ENCODE measurements around the gene LGALS9. TPM values are rescaled to one million over a fixed set of nuclear protein-coding genes. Genes with fewer than 3 reads are reported as not detected.
"Not testable (repeated sequence)": the region's sequence is repeated elsewhere in the genome, so short reads cannot be mapped to it uniquely, and the experiment has no call there.

Gene LGALS9
- total RNA-seq, 1 donor from 2014 or later, result 12.0 TPM

DNA sequence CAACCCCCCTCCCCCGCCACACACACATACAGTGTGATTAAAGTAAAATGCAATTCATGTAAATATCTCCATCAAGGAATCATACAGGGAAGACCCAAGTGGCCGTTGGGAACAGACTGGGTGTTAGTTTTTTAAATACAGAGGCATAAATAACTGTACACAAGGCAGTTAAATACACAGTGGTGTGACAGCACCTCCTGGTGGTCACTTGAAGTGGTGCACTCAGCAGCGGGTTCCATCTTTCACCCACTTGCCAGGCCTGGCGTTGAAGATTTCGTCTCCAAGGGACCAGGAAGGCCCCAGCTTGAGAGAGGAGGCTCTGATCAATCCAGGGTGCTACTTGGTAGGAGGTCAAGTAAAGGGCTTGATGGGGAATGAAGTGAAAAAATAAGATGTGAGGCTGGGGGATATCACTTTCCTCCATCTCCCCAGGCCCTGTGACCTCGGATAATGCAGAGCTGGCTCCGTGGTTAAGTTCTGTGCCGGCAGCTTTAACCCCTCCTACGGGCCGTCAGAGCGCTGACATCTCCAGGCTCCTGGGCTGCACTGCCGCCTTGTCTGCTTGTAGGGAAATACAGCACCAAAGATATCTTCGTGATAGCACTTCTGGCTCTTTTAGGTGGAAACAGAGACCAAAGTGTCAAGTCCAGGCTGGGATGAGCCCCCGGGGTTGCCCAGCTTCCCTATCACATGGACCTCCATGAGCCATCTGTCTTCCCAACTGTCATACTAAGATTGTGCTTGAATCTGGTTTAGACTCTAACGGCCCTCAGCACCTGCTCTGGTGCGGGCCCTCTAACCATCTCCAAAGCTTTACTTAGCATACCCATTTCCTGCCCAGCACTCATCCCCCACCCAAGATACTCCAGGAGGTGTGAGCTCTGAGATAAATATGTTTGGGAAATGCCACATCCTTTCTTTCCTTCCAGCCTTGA is 20.7 kb downstream of the LGALS9 start:
- peak; percentile 59 for DNase-seq (ENCODE audit: low spot score)

DNA sequence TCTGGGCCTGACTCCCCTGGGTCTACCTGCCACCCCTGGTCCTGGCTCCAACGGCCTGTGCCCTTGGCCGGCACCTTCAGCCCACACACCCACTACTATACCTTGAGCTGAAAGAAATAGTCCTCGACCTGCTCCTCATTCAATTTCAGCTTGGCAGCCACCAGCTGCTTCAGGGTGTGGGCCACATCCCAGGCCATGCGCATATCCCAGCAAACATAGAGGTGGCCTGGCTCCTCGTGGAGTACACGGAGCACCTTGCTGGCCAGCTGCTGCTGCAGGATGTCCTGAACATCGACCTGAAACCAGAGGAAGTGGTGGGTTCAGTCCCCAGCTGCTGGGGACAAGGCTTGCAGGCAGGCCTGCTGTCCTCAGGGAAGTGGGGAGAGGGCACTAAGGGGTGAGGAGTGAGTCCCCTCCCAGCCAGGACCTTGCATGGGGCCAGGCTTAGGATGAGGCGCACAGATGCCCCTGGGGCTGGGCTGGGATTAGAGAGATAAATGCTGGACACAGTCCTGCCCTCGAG is 22.5 kb downstream of the LGALS9 start:
- DNase-seq (ENCODE audit: low spot score); ATAC-seq: not testable (repeated sequence)

More for the DNA sequence above, 20.7 kb downstream of the LGALS9 start:
- ATAC-seq, result peak; percentile 73

DNA sequence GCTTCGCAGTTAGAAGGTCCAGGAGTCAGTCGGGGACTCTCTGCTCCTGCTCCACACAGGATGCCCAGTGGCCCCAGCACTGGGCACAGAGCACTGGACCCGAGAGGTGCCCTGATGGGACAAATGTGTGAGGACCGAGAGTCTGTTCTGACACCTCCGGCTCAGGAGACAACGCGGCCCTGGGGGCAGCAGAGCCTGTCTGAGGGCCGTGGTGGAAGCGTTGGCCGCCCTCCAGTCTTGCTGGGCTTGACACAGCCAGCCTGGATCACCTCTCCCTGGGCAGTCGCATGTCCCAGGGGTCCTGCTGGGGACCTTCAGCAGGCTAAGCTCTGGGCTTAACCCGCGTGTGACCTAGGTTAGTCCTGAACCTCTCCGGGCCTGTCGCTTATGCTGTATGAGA is 23.1 kb downstream of the LGALS9 start:
- DNase-seq (ENCODE audit: low spot score) (no peak), ATAC-seq (no peak)

DNA sequence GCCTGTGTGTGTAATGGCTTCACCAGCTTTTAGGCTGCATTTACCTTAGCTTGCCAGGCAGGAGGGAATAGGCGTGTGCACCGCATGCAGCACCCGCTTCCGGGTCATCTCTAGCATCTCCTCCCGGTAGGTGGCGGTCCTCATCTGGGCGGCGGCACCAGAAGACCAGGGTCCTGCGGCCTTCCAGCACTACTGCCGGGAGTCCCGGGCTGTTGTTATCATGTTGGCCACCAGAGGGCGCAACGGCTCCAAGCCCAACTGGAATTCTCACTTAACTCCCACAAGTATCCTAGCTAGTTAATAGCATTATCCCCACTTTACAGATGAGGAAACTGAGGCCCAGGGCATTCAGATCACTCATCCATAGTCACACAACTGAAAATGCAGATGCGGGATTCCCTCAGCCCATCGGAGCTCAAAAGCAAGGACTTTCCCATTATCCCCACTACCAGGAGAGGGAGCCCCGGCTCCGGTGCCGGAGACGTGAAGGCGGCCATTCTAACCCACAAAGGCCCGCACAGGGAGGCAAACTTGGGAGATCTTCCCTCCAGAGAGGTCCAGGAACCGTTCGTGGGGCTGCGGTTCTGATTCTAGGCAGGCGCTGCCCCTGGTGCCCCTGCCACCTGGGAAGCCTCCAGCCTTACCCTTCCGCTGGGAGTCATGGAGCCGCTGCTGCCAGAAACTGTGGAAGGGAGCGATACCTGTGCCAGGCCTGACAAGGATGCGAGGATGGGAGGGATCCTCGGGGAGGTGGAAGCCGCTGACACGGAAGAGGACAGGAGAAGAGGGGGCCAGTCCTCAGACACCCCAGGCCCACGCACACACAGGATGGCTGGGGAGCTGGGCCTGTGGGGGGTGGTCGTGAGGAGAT is 23.9 kb downstream of the LGALS9 start:
- DNase-seq (ENCODE audit: low spot score) (peak; percentile 70), ATAC-seq (peak; percentile 85)

DNA sequence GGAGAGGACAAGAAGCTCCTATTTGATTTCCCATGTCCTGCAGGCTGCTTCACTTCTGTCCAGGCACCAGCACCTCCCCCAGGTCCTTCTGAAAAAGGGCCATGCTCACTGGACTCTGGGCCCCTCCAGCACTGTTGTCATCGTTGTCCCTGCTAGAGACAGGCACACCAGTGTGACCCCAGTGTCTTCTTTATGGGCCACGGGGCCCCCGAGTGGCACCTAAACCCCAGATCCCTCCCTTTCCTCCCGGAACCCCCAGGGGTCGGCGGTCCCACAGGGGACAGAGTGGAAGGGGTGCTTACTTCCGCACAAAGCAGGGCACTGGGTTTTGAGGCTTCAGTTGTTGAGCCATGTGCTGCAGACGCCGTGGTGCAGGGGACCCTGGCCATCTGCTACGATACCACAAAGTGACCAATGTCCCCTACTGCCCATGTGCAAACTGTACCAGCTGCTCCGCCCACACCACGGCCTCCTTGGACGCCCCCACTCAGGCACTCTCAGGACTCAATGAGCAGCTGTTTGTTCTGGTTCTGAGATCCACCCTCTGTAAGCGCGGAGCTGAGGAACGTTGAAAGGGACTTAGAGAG is 24.6 kb downstream of the LGALS9 start:
- DNase-seq (ENCODE audit: low spot score); ATAC-seq: not testable (repeated sequence)

DNA sequence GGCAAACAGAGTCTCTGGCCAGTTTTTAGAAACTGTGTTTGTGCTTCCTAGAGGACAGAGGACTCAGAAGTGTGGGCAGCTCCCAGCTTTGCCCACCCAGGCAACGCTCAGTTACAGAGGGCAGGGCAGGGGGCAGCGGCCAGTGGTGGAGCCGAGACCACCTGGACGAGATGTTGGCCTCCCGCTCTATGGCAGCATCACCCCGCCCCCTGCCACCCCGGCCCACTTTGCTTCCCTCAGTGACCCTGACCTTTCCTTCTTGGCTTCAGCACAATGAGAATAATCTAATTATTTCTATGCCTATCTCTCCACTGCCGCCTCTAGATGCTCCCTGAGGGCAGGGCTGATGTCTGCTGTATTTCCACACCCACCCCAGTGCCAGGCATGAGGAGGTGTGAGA is 25.6 kb downstream of the LGALS9 start:
- not testable (repeated sequence) for ATAC-seq; DNase-seq (ENCODE audit: low spot score)

DNA sequence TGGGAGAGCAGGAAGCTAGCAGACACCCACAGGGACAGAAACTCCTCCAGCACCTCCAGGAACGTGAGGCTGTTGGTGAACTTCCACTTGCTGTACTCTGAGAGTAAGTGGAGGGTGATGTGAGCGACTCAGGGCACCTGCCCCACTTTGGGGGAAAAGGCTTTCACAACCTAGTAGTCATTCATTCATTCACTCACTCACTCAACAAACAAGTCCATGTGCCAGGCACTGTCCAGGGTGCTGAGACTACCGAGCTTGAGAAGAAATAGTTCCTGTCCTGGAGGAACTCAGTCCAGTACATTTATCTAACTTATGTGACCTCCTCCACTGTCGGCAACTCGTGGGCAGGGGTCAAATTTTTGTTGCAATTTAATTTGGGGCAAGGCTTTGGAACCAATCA is 26.6 kb downstream of the LGALS9 start:
- DNase-seq (ENCODE audit: low spot score) (no peak), ATAC-seq (no peak)

DNA sequence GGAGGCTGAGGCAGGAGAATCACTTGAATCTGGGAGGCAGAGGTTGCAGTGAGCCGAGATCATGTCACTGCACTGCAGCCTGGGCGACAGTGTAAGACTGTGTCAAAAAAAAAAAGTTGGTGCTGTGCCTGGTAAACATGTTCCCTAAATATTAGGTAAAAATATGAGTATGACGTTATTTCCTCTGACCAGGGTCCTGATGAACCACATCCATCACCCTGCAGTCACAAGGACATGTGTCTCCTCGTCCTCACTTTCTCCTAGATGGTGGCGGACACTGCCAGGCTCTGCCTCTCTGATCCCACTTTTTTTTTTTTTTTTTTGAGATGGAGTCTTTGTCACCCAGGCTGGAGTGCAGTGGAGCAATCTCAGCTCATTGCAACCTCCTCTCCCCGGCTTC is 28.7 kb downstream of the LGALS9 start:
- DNase-seq (ENCODE audit: low spot score), result no peak

DNA sequence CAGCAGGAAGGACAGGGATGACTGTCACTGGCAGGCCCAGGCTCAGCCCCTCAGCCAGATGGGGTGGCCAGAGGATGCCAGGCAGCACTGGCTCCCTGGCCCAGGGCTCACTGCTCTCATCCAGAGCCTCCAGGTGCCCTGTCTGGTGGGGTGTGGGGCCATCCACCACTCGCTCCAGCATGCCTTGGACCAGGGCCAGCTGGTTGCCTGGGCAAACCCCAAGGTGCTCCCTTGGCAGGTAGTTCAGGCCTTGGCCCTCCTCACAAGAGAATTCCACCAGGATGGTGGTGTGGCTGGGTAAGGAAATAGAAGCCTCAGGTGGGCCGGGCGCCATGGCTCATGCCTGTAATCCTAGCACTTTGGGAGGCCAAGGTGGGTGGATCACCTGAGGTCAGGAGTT is 29.4 kb downstream of the LGALS9 start:
- ATAC-seq (no peak), DNase-seq (ENCODE audit: low spot score) (no peak)

More for the DNA sequence above, 28.7 kb downstream of the LGALS9 start:
- no peak for ATAC-seq

DNA sequence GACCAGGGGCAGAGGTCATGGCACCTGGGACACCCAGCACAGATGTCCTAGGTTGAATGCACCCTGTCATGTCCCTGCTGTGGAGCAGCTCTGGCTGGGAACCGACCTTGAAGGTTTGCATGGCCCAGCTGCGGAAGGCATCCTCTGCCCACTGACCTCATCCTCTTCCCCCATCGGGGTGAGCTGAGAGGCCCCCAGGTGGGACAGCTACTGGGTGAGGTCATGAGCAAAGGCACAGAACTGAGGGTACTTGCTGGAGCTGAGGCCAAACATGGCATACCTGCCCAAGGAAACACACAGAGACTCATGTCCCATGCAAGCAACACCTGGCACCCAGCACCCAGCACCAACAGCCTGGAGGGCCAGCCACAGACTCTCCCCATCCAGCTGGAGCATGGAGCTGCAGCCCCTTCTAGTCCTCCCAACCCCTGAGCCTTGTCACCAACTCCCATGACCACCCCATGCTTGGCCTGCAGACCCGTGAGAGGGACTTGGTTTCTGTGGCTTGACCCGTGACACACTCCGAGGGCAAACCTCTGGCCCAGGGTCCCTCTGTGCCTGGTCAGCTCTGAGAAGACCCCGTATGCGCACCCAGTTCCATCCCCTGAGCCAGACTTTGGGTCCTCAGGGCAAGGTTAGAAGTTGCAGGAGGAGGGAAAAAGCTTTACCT is 33.1 kb downstream of the LGALS9 start:
- DNase-seq (ENCODE audit: low spot score) (no peak), ATAC-seq (no peak)

DNA sequence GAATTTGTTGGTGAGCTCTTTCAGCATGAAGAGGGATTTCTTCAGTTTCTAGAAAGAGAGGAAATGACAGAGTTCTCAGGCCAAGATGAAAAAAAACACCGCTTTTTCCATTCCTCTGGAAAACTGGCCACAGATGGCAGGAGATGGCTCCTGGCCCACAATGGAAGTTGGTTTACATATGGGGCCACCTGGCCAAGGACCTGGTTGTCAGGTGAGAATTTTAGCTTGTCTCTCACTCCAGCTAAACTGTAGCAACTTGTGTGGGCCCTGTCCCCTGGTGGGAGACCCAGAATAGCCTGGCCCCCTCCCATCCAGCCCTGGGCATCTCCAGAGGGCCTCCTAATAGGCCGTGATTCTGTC is 33.6 kb downstream of the LGALS9 start:
- DNase-seq (ENCODE audit: low spot score), result no peak
- no peak for ATAC-seq

DNA sequence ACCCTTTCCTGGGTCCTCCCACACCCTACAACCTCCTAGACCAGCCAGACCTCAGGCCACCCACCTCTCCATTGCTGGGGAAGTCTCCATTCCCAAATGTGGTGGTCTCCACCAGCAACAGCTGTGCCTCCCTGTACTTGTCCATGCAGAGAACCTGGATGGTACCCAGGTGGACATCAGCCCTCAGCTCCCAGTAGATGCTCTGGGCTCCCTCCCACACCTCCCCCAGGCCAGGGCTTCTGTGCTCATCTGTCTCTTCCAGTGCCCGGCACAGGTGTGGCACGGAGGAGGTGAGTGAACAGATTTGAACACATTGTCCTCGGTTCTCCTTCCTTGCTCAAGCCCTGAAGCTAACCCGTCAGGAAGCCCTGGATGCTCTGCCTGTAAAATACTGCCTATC is 34.6 kb downstream of the LGALS9 start:
- DNase-seq (ENCODE audit: low spot score) (no peak), ATAC-seq (no peak)

DNA sequence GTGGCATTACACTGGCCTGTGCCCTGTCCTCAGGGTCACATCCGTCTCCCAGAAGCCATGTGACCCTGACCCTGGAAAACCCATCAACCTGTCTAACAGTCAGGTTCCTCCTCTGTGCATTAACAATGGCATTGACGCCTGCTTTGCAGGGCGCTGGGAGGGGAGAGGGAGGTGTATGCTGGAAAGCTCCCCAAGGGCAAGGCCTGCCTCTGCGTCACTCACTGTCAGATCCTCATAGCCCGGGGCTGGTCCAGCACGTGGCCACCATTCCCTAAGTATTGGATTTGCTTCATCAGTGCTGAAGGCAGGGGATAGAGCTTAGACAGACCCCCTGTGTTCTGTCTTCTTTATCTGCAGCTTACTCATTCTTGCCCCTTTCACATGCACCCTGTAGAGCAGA is 35.3 kb downstream of the LGALS9 start:
- not testable (repeated sequence) for ATAC-seq; DNase-seq (ENCODE audit: low spot score)

DNA sequence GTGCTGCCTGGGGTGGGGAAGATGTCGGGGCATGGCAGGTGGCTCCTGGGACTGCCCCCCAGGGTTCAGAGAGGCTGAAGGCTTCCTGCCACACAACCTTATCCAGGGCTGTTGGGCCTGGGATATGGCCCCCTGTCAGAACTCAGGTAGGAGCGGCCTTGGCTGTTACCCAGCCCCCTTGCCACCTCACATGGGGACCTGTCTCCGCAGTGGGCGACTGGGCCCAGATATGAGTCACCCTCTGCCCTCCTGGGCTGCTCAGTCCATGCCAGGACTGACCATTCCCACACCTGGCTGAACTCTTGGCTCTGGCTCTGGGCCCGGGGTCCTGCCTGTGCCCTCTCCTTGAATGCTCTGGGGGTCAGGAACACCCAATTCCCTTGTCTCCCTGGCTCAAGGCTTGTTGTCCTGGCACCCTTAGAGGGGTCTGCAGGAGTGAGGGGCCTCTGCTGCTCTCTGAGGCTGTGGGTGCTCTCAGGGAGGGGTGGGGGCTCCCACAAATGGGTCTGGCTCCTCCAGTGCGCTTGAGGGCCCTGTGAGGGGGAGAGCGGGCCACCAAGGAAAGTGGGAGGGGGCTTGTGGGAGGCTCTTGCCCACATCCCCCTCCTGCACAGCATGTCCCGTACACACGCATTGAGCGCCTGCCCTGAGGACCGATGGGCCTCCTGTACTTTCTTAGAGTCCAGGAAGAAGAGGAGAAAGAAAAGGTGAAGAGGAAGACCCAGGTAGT is 36.0 kb downstream of the LGALS9 start:
- ATAC-seq, result no peak
- DNase-seq (ENCODE audit: low spot score), result peak; percentile 32

DNA sequence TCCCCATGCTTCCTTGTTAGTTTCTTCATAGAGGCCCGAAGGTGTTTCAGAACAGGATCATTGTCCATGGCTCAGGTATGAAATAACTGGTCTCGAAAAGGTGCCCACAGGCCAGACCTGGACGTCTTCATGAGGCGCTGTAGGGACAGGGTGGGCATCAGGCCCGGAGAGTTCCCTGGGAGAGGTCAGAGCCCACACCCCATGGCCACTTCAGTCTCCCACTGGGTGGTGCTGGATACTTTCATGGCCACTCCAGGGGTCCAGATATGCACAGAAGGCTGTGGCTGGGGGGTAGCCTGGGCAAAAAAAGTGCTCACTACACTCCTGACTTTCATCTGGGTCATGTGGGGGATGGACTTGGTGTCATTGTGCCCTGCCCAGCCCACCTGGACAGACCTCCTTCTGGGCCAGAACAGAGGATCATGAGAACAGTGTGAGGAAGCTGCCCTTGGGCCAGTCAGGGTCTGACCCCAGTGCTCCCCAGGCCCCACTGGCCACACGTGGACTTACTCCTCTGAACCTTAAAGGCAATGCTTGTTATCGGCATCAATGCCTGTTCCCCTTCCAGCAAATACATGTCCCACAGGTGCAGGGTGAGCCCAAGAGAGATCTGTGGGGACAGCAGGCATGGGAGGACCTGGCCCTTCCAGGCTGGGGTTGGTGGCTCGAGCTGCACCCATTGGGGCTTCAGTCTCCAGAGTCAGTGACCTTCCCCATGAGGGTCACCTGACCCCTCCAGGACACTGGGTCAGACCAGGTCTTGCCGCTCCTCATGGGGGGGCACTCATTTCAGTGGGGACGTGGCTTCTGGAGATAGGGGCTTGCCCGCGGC is 36.9 kb downstream of the LGALS9 start:
- ATAC-seq (no peak), DNase-seq (ENCODE audit: low spot score) (peak; percentile 35)

DNA sequence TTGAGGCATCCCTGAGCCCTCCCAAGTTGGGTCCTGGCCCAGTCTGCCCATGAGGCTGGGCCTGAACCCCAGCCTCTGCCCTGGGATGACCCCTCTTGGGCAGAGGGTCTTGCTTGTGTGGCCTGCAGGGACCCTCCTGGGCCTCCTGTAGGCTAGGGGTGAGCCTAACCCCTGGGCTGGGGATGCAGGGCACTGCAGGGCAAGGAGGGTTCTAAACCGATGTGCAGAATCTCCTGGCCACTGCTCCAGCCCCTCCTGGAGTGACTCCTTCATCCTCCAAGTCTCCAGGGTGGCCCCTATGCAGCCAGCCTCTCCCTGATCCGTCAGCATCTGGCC is 37.5 kb downstream of the LGALS9 start:
- DNase-seq (ENCODE audit: low spot score), result peak; percentile 33

DNA sequence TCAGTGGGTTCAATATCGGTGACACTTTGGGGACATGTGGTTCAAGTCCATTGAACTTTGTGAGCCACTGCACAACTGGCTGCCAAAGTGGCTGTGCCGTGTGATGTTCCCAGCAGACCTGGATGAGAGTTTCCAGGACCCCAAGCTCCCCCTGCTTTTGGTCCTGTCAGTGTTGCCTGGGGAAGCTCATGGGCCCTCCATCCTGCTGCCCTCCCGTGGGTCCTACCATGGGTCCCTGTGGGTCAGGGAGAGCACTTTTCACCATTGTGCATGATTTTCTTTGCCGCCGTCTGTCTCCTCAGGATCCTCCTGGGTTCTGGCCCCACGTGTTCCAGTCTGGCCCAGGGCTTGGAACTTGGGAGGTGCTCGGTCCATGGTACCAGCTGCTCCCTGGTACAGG is 38.1 kb downstream of the LGALS9 start:
- DNase-seq (ENCODE audit: low spot score) (no peak), ATAC-seq (no peak)

More for the DNA sequence above, 37.5 kb downstream of the LGALS9 start:
- ATAC-seq, result no peak

DNA sequence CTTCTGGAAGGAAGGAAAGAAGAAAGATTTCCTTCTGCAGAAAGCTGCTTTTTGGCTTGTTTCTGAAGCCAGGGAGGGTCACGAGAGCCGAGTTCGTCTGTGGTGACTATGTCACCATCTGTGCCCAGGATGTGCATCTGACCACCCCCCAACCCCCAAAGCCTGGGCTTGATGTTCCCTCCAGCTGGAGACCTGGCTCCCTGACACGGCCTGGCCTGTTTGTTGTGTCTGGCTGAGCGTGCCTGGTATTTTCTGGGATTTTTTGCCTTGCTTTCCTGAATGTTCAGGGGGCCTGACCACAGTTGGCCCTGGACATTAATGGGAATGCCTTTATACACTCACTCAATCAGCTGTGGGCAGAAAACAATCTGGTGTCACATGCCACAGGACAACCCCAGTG is 38.9 kb downstream of the LGALS9 start:
- ATAC-seq, result no peak
- DNase-seq (ENCODE audit: low spot score), result peak; percentile 35
